Tibial artery (tissue), 4 donors: ENCODE measurements around the gene GNG13.

Experiments used
- DNase-seq, 2 donors: peaks; one replicate each; pipeline ENCODE4 v3.0.0-alpha.2; 2019
- H3K27ac ChIP-seq, 2 donors: fragments of 200-600 bp; sonication (generic) in 1 of 2; 1 replicate in 1 of 2; 2 replicates in 1 of 2; pipeline ENCODE4 v1.5.1; 2018 to 2019; ENCODE audit warnings: mild to moderate bottlenecking in 1 of 2
- H3K27me3 ChIP-seq, 2 donors: fragments of 200-600 bp; sonication (generic) in 1 of 2; one replicate each; pipeline versions ENCODE4 v1.5.1 to v1.6.0; 2016 to 2019
- H3K36me3 ChIP-seq, 3 donors: fragments of 200-600 bp; sonication (generic) in 2 of 3; one replicate each; pipeline ENCODE4 v1.5.1; 2016 to 2019; ENCODE audit warnings: mild to moderate bottlenecking in 2 of 3
- H3K4me1 ChIP-seq, 4 donors: fragments of 200-600 bp; sonication (generic) in 2 of 4; 1 replicate in 3 of 4; 2 replicates in 1 of 4; pipeline ENCODE4 v1.5.1; 2016 to 2019
- H3K4me3 ChIP-seq, 2 donors: fragments of 200-600 bp; sonication (generic) in 1 of 2; 1 replicate in 1 of 2; 2 replicates in 1 of 2; pipeline ENCODE4 v1.5.1; 2018 to 2019; ENCODE audit warnings: mild to moderate bottlenecking in 2 of 2
- H3K9me3 ChIP-seq, 3 donors: fragments of 200-600 bp; sonication (generic) in 1 of 3; one replicate each; pipeline ENCODE4 v1.5.1; 2016 to 2019
- intact Hi-C: fragments of 100-400 bp; cut with DNase I; formaldehyde crosslinking; loops from one replicate; pipeline ENCODE4 v1.15.0; 2023; ENCODE audit warnings: low total_unique reads
- TF ChIP-seq, protein P1 (sequence below), 2 experiments: fragments of 200-600 bp in 1 of 2; fragments of 450-650 bp in 1 of 2; IDR thresholded peaks; one replicate each; pipeline ENCODE4 v1.5.1; 2017 to 2019; ENCODE audit warnings: antibody characterized with exemption in 2 of 2, mild to moderate bottlenecking in 1 of 2, moderate library complexity in 1 of 2

Gene GNG13

DNA sequence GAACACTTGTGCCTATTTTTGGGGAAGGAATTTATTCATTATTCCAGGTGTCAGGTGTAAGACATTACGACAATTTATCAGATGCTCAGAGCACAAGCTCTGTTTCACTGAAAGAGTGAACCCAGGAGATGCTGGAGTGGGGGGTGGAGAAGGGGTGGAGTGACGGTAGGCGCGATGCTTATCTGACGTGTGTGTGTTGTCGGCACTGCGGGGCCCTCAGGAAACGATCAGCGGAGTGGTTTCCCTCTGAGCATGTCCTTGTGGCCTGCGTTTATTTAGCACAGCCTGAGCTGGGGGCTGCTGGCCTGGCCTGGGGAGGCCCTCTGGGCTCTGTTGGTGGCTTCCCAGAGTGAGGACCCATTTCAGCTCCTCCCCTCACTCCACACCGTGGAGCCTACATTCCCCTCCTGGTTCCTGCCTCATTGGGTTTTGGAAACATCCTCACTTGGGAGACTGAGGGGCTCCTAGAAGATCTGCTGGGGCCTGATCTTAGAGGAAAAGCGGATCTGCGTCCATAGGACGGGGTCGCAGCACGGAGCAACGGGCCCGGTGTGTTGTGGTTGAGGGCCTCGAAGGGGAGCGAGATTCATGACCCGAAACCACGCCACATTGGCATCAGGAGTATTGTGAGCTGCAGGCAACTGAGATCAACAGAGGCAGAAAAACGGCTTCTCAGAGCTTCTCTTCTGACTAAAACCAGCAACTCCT, 19.0 kb upstream of the GNG13 start:
- no peak overlapping the region for H3K27ac ChIP-seq
- H3K9me3 ChIP-seq: no peaks in the 10 kb centered on the region
- DNase-seq: no peak
- H3K4me1 ChIP-seq: peaks cover 0 to 8% (median 0%) of the 10 kb centered on the region in 4 donors
- no peaks in the 10 kb centered on the region for H3K36me3 ChIP-seq
- TF ChIP-seq, protein P1, sequence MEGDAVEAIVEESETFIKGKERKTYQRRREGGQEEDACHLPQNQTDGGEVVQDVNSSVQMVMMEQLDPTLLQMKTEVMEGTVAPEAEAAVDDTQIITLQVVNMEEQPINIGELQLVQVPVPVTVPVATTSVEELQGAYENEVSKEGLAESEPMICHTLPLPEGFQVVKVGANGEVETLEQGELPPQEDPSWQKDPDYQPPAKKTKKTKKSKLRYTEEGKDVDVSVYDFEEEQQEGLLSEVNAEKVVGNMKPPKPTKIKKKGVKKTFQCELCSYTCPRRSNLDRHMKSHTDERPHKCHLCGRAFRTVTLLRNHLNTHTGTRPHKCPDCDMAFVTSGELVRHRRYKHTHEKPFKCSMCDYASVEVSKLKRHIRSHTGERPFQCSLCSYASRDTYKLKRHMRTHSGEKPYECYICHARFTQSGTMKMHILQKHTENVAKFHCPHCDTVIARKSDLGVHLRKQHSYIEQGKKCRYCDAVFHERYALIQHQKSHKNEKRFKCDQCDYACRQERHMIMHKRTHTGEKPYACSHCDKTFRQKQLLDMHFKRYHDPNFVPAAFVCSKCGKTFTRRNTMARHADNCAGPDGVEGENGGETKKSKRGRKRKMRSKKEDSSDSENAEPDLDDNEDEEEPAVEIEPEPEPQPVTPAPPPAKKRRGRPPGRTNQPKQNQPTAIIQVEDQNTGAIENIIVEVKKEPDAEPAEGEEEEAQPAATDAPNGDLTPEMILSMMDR (IDR thresholded peaks at IDR 0.05): no peak
- peaks cover 0 to 89% of the 10 kb centered on the region in 2 donors for H3K27me3 ChIP-seq
- no peak overlapping the region for H3K4me3 ChIP-seq
- intact Hi-C loops: loop anchor here (10.0 kb wide), 1 partner anchor 235 kb away; no protein-coding TSS in a partner anchor

DNA sequence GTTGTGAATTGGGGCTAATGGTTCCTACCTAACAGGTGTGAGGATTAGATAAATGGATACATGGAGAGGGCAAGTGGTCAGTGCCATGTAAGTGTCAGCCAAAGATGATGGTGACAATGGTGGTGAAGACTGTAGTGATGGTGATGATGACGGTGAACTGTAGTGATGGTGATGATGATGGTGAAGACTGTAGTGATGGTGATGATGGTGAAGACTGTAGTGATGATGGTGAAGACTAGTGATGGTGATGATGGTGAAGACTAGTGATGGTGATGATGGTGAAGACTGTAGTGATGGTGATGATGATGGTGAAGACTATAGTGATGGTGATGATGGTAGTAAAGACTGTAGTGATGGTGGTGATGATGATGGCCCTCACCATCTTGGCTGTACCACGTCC, 18.1 kb upstream of the GNG13 start:
- TF ChIP-seq, protein P1 (IDR thresholded peaks at IDR 0.05): no peak
- H3K9me3 ChIP-seq: no peaks in the 10 kb centered on the region
- no peak overlapping the region for H3K4me3 ChIP-seq
- no peak for DNase-seq
- H3K27ac ChIP-seq: no peak overlapping the region
- intact Hi-C loops: loop anchor here (10.0 kb wide), 1 partner anchor 236 kb away; no protein-coding TSS in a partner anchor
- peaks cover 0 to 12% (median 0%) of the 10 kb centered on the region in 4 donors for H3K4me1 ChIP-seq
- H3K36me3 ChIP-seq: no peaks in the 10 kb centered on the region
- H3K27me3 ChIP-seq: peaks cover 0 to 89% of the 10 kb centered on the region in 2 donors

GRCh38 chr16:818132-818531, 17.6 kb upstream of the GNG13 start:
- peaks cover 0 to 16% (median 0%) of the 10 kb centered on the region in 4 donors for H3K4me1 ChIP-seq
- H3K27ac ChIP-seq: no peak overlapping the region
- TF ChIP-seq, protein P1 (IDR thresholded peaks at IDR 0.05): no peak
- no peak overlapping the region for H3K4me3 ChIP-seq
- intact Hi-C loops: loop anchor here (10.0 kb wide), 1 partner anchor 237 kb away; no protein-coding TSS in a partner anchor
- peaks cover 0 to 89% of the 10 kb centered on the region in 2 donors for H3K27me3 ChIP-seq
- no peaks in the 10 kb centered on the region for H3K9me3 ChIP-seq
- DNase-seq: no peak
- H3K36me3 ChIP-seq: no peaks in the 10 kb centered on the region

DNA sequence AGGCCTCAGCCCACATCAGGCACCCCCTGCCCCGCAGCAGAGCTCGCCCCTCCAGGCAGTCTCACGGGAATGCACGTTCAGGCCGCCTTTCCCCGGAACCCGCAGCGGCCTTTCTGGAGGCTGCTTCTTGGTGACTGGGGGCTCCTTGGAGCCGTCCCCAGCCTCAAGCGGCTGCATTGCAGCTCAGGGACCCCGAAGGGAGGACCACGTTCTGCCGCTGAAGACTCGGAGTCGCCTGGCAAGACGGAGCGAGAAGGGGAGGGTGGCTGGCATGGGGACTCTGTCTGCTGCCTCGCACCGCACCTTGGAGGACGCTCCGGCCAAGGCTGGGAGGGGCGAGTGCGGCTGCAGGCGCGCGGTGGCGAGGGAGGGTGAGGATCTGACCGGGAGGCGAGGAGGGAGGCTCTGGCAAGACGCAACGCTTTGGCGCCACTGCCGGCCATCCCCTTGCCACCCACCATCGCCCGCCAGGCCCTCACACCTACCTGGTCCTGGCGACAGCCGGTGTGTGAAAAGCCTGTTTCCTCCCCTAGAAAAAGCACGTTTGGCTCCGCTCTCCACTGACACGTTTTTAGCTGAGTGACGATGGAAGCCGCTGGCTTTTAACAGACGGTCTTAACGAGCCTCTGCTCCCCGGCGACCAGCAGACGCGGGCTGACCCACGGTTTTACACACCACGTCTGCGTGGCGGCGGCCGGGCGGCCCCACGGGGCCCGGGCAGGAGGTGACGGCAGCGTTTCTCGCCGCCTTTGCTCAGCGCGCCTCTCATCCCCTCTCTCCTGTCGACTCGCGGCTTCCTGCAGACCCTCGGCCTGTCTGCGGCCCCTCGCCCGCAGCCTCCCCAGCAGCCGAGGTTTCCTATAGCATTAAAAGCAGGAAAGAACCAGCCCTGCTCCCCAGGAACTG, 16.7 kb upstream of the GNG13 start:
- Histone ChIP-seq H3K4me1 (peaks cover 0 to 16% (median 0%) of the 10 kb centered on the region in 4 donors), H3K4me3 (no peak overlapping the region), H3K27ac (no peak overlapping the region), H3K9me3 (peaks cover 0 to 3% (median 0%) of the 10 kb centered on the region in 3 donors), H3K27me3 (peaks cover 0 to 88% of the 10 kb centered on the region in 2 donors), H3K36me3 (no peaks in the 10 kb centered on the region)
- TF ChIP-seq, protein P1 (IDR thresholded peaks at IDR 0.05): no peak
- intact Hi-C loops: loop anchor here (10.0 kb wide), 1 partner anchor 238 kb away; no protein-coding TSS in a partner anchor
- DNase-seq: no peak

DNA sequence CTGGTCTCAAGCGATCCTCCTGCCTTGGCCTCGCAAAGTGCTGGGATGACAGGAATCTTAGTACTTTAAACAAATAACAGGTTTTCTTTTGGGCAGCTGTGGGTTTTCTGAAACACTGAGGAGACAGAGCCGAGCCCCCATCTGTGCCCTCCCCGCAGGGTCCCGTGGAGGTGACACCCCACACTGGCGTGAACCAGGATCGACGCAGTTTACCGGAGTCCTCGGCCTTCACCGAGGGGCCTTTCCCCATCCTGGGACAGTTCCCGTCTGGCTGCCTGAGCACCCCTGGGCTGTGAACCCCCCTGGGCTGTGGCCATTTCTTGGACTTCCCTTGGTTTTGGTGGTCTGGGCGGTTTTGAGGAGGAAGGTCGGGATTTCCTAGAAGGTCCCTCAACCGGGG, 15.3 kb upstream of the GNG13 start:
- intact Hi-C loops: loop anchor here (10.0 kb wide), 1 partner anchor 239 kb away; no protein-coding TSS in a partner anchor
- no peak overlapping the region for H3K4me3 ChIP-seq
- H3K36me3 ChIP-seq: no peaks in the 10 kb centered on the region
- no peak for DNase-seq
- peaks cover 0 to 86% of the 10 kb centered on the region in 2 donors for H3K27me3 ChIP-seq
- H3K9me3 ChIP-seq: peaks cover 0 to 8% (median 0%) of the 10 kb centered on the region in 3 donors
- TF ChIP-seq, protein P1 (IDR thresholded peaks at IDR 0.05): no peak
- H3K4me1 ChIP-seq: peaks cover 0 to 16% (median 0%) of the 10 kb centered on the region in 4 donors
- no peak overlapping the region for H3K27ac ChIP-seq
